Stomach (tissue), 9 donors: ENCODE data around the gene GABRB2. TPM values are rescaled to one million over a fixed set of nuclear protein-coding genes. Genes with fewer than 3 reads are reported as not detected.
"Not testable (repeated sequence)": the region's sequence is repeated elsewhere in the genome, so short reads cannot be mapped to it uniquely, and the experiment has no call there.

Source experiments
- DNase-seq, 2 donors: peaks; one replicate each; pipeline versions ENCODE4 v3.0.0 to v3.0.0-alpha.2; 2013 to 2019
- H3K27ac ChIP-seq, 5 donors: fragments of 200-600 bp in 4 of 5; sonication (generic) in 4 of 5; one replicate each; pipeline ENCODE4 v1.5.1; 2013 to 2019; ENCODE audit warnings: mild to moderate bottlenecking in 1 of 5, moderate library complexity in 1 of 5
- H3K27me3 ChIP-seq, 3 donors: fragments of 200-600 bp; sonication (generic); one replicate each; pipeline ENCODE4 v1.5.1; 2017 to 2019; ENCODE audit warnings: mixed run types in 1 of 3
- H3K36me3 ChIP-seq, 4 donors: fragments of 200-600 bp; sonication (generic); 1 replicate in 3 of 4; 2 replicates in 1 of 4; pipeline ENCODE4 v1.5.1; 2016 to 2019
- H3K4me1 ChIP-seq, 4 donors: fragments of 200-600 bp; sonication (generic); one replicate each; pipeline ENCODE4 v1.5.1; 2016 to 2019
- H3K4me3 ChIP-seq, 4 donors: fragments of 200-600 bp; sonication (generic) in 3 of 4; one replicate each; pipeline ENCODE4 v1.5.1; 2016 to 2019; ENCODE audit warnings: mild to moderate bottlenecking in 1 of 4
- H3K9me3 ChIP-seq, 4 donors: fragments of 200-600 bp; sonication (generic); one replicate each; pipeline ENCODE4 v1.5.1; 2016 to 2019
- CTCF ChIP-seq, 7 experiments: fragments of 450-650 bp in 4 of 7; fragments of 200-600 bp in 3 of 7; sonication (generic) in 3 of 7; IDR thresholded peaks; one replicate each; pipeline ENCODE4 v1.5.1; 2016 to 2019; ENCODE audit warnings: antibody characterized with exemption in 7 of 7, control low read depth in 2 of 7, mild to moderate bottlenecking in 1 of 7
- EP300 ChIP-seq: sonication (generic); formaldehyde crosslinking; IDR thresholded peaks from one replicate; pipeline ENCODE4 v1.6.1; 2017; ENCODE audit warnings: antibody characterized with exemption
- POLR2A ChIP-seq, 4 donors: fragments of 450-650 bp; IDR thresholded peaks; one replicate each; pipeline ENCODE4 v1.6.1; 2016; ENCODE audit warnings: antibody characterized with exemption in 4 of 4, control low read depth in 2 of 4, mild to moderate bottlenecking in 1 of 4, moderate library complexity in 1 of 4
- POLR2AphosphoS5 ChIP-seq, 3 donors: sonication (generic); formaldehyde crosslinking; IDR thresholded peaks; one replicate each; pipeline ENCODE4 v1.6.1; 2016; ENCODE audit warnings: antibody characterized with exemption in 3 of 3
- WGBS, 5 donors: extraction: QIAGEN DNeasy Blood & Tissue Kit in 3 of 5; methylation state at CpG; one replicate each; pipeline versions ENCODE4 v1.1.5 to v1.1.7; 2013 to 2018; 5-methylcytosine and 5-hydroxymethylcytosine counted together
- intact Hi-C: fragments of 100-400 bp; cut with DNase I; formaldehyde crosslinking; loops from one replicate; pipeline ENCODE4 v1.15.1; 2023; ENCODE audit warnings: low total_unique reads
- polyA plus RNA-seq, 3 donors: library from polyadenylated mRNA; stranded (reverse); fragments of 200-250 nt; gene quantifications; one replicate each; pipeline ENCODE4 v1.2.3, GENCODE V29; 2013
- total RNA-seq, 5 donors: library from RNA; depleted of rRNA; stranded (reverse); fragments of >200 nt; gene quantifications; one replicate each; pipeline versions ENCODE4 v1.1.0 to v1.2.3, GENCODE V29; 2014 to 2016
- donor health status: healthy with polysubstance abuse.
- donor health status: Bipolar disorder and iron deficiency.
- donor health status: healthy.

The GABRB2 gene
- total and polyA plus RNA-seq, 8 donors: 0.06 to 2.7 (median 0.14) TPM; not detected in 3

- Histone ChIP-seq H3K4me1 (no peaks in the 10 kb centered on the region), H3K36me3 (no peaks in the 10 kb centered on the region), H3K27me3 (no peaks in the 10 kb centered on the region), H3K4me3 (no peak overlapping the region), H3K9me3 (no peaks in the 10 kb centered on the region), H3K27ac (no peak overlapping the region)
- TF ChIP-seq EP300 (no peak), CTCF (IDR thresholded peaks at IDR 0.05) (no peak), POLR2AphosphoS5 (IDR thresholded peaks at IDR 0.05) (no peak), POLR2A (IDR thresholded peaks at IDR 0.05) (no peak)
- intact Hi-C loops: no loop called here
- WGBS, 5 donors: 41 to 72% (median 47%) methylated on average over 2 of the region's 2 CpGs
- DNase-seq: no peak
Observed at GRCh38 chr5:161507591-161507990, 38.9 kb downstream of the GABRB2 start.

- intact Hi-C loops, H3K27ac ChIP-seq: not testable (repeated sequence)
Observed at GRCh38 chr5:161505160-161505559, 41.4 kb downstream of the GABRB2 start.

GRCh38 chr5:161498531-161498930 is 48.0 kb downstream of the GABRB2 start:
- DNase-seq: no peak
- no peak overlapping the region for H3K27ac ChIP-seq

More at GRCh38 chr5:161505160-161505559, 41.4 kb downstream of the GABRB2 start:
- not testable (repeated sequence) for H3K9me3 ChIP-seq, DNase-seq, H3K27me3 ChIP-seq, H3K36me3 ChIP-seq, H3K4me3 ChIP-seq, H3K4me1 ChIP-seq
- WGBS, 5 donors: 87 to 94% (median 91%) methylated on average over 10 of the region's 10 CpGs

GRCh38 chr5:161483721-161484120 is 62.8 kb downstream of the GABRB2 start:
- Histone ChIP-seq H3K4me1 (no peaks in the 10 kb centered on the region), H3K27me3 (no peaks in the 10 kb centered on the region), H3K27ac (no peak overlapping the region), H3K36me3 (no peaks in the 10 kb centered on the region), H3K4me3 (no peak overlapping the region), H3K9me3 (no peaks in the 10 kb centered on the region)
- TF ChIP-seq POLR2A (IDR thresholded peaks at IDR 0.05) (no peak), CTCF (IDR thresholded peaks at IDR 0.05) (no peak), EP300 (no peak), POLR2AphosphoS5 (IDR thresholded peaks at IDR 0.05) (no peak)
- intact Hi-C loops: no loop called here
- DNase-seq: no peak

More at GRCh38 chr5:161498531-161498930, 48.0 kb downstream of the GABRB2 start:
- intact Hi-C loops: no loop called here
- H3K9me3 ChIP-seq: peaks cover 0 to 22% (median 12%) of the 10 kb centered on the region in 4 donors
- TF ChIP-seq POLR2AphosphoS5 (IDR thresholded peaks at IDR 0.05): no peak
- no peak for TF ChIP-seq CTCF (IDR thresholded peaks at IDR 0.05)
- TF ChIP-seq EP300: no peak
- no peak for TF ChIP-seq POLR2A (IDR thresholded peaks at IDR 0.05)
- no peaks in the 10 kb centered on the region for H3K27me3 ChIP-seq
- 50 to 82% (median 53%) methylated on average over 1 of the region's 1 CpG for WGBS, 5 donors
- no peaks in the 10 kb centered on the region for H3K4me1 ChIP-seq
- no peaks in the 10 kb centered on the region for H3K36me3 ChIP-seq
- no peak overlapping the region for H3K4me3 ChIP-seq

GRCh38 chr5:161481922-161482321 is 64.6 kb downstream of the GABRB2 start:
- Histone ChIP-seq H3K9me3 (no peaks in the 10 kb centered on the region), H3K4me3 (no peak overlapping the region), H3K4me1 (no peaks in the 10 kb centered on the region), H3K27me3 (no peaks in the 10 kb centered on the region), H3K36me3 (no peaks in the 10 kb centered on the region), H3K27ac (no peak overlapping the region)
- DNase-seq: no peak
- intact Hi-C loops: no loop called here
- no peak for TF ChIP-seq CTCF (IDR thresholded peaks at IDR 0.05)
- no peak for TF ChIP-seq POLR2AphosphoS5 (IDR thresholded peaks at IDR 0.05)
- no peak for TF ChIP-seq POLR2A (IDR thresholded peaks at IDR 0.05)
- no peak for TF ChIP-seq EP300
- 73 to 84% (median 82%) methylated on average over 3 of the region's 3 CpGs for WGBS, 5 donors
